ENCODE data around the gene ZW10.

GRCh38 chr11:113817162-113817561 lies 43.7 kb upstream of the ZW10 start:
- no peak for TF ChIP-seq CTCF (IDR thresholded peaks at IDR 0.05)
- TF ChIP-seq POLR2A (IDR thresholded peaks at IDR 0.05; ENCODE audit: low read depth): no peak

Measured in esophagus muscularis mucosa (tissue), 3 donors.